Esophagus muscularis mucosa (tissue), 4 donors: ENCODE measurements around the gene PFDN5. TPM values are rescaled to one million over a fixed set of nuclear protein-coding genes. Genes with fewer than 3 reads are reported as not detected.

Experiments used
- DNase-seq: peaks from one replicate; pipeline ENCODE4 v3.0.0-alpha.2; 2017; ENCODE audit errors: extremely low spot score
- H3K27ac ChIP-seq, 4 donors: fragments of 200-600 bp; sonication (generic); replicated peaks in 1 of 4; 1 replicate in 3 of 4; 2 replicates in 1 of 4; pipeline ENCODE4 v1.5.1; 2016 to 2019; ENCODE audit warnings: mild to moderate bottlenecking in 1 of 4
- H3K27me3 ChIP-seq, 4 donors: fragments of 200-600 bp; sonication (generic); one replicate each; pipeline versions ENCODE4 v1.5.1 to v1.6.0; 2016 to 2019
- H3K36me3 ChIP-seq, 4 donors: fragments of 200-600 bp; sonication (generic); one replicate each; pipeline ENCODE4 v1.5.1; 2016 to 2019
- H3K4me1 ChIP-seq, 4 donors: fragments of 200-600 bp; sonication (generic); one replicate each; pipeline ENCODE4 v1.5.1; 2016 to 2019
- H3K4me3 ChIP-seq, 4 donors: fragments of 200-600 bp; sonication (generic); 1 replicate in 2 of 4; 2 replicates in 2 of 4; pipeline ENCODE4 v1.5.1; 2016 to 2019; ENCODE audit warnings: mild to moderate bottlenecking in 4 of 4, moderate library complexity in 1 of 4
- H3K9me3 ChIP-seq, 4 donors: fragments of 200-600 bp; sonication (generic); 1 replicate in 3 of 4; 2 replicates in 1 of 4; pipeline ENCODE4 v1.5.1; 2016 to 2019
- EP300 ChIP-seq: sonication (generic); formaldehyde crosslinking; IDR thresholded peaks from one replicate; pipeline ENCODE4 v1.6.1; 2017; ENCODE audit warnings: antibody characterized with exemption
- POLR2A ChIP-seq: fragments of 450-650 bp; IDR thresholded peaks from one replicate; pipeline ENCODE4 v1.6.1; 2017; ENCODE audit warnings: antibody characterized with exemption, moderate library complexity, mild to moderate bottlenecking, low read depth
- POLR2AphosphoS5 ChIP-seq, 2 donors: sonication (generic); formaldehyde crosslinking; IDR thresholded peaks; one replicate each; pipeline ENCODE4 v1.6.1; 2017; ENCODE audit warnings: antibody characterized with exemption in 2 of 2
- WGBS: methylation state at CpG from one replicate; pipeline ENCODE4 v1.1.5; 2018; 5-methylcytosine and 5-hydroxymethylcytosine counted together
- intact Hi-C: fragments of 100-400 bp; cut with DNase I; formaldehyde crosslinking; loops from one replicate; pipeline ENCODE4 v1.15.1; 2023
- total RNA-seq, 4 donors: library from RNA; depleted of rRNA; stranded (reverse); fragments of >200 nt; gene quantifications; one replicate each; pipeline versions ENCODE4 v1.1.0 to v1.2.1, GENCODE V29; 2016
- TF ChIP-seq, protein P1 (sequence below), 3 experiments: fragments of 200-600 bp in 2 of 3; fragments of 450-650 bp in 1 of 3; sonication (generic) in 2 of 3; IDR thresholded peaks; one replicate each; pipeline ENCODE4 v1.5.1; 2017 to 2019; ENCODE audit warnings: antibody characterized with exemption in 3 of 3, mild to moderate bottlenecking in 2 of 3, moderate library complexity in 1 of 3

PFDN5 gene
- total RNA-seq, result 100 to 1,000 TPM; 446 to 812 (median 631) TPM

DNA sequence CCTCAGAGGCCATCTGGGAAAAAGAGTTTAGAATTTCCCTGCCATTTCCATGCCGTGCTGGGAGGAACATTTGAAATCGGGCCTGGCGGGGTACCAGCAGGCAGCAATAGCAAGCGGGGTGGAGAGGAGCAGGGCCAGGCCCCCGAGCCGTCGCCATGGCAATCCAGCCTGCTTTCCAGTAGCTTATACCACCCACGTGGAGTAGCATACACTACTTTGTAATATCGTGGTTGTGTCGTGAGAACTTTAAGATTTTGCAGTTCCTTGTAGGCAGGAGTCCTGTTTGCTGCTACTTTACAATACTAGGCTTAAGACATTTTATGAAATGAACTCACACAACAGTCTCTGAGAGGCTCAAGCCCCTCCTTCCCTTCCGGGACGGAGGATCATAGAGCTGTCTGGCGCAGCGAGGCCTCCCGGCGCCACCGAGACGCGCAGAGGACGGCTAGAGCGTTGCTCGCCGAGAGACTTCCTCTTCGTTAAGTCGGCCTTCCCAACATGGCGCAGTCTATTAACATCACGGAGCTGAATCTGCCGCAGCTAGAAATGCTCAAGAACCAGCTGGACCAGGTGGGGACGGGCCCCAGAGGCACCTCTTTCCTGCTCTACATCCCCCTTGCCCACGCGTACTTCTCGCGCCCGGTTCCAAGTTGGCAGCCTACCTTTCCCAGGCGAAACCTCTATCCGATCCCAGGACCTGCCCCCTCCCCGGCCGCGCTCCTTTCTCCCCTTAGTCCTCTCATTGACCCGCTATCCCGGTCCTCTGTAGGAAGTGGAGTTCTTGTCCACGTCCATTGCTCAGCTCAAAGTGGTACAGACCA lies at the start of gene PFDN5:
Gene PFDN5, plus strand, starts transcription at position 473 of the 821 bp plus-strand sequence. Its CDS starts 26 bp downstream, at position 499.
- H3K36me3 ChIP-seq, result peaks cover 0 to 19% (median 9%) of the 10 kb centered on the region in 4 donors
- H3K4me3 ChIP-seq, result peak within 1 kb of the TSS; percentile 73 to 88 (median 82)
- TF ChIP-seq EP300 (no peak), POLR2A (peak; percentile 40), POLR2AphosphoS5 (IDR thresholded peaks at IDR 0.05) (peak; percentile 85 to 91)
- TF ChIP-seq, protein P1, sequence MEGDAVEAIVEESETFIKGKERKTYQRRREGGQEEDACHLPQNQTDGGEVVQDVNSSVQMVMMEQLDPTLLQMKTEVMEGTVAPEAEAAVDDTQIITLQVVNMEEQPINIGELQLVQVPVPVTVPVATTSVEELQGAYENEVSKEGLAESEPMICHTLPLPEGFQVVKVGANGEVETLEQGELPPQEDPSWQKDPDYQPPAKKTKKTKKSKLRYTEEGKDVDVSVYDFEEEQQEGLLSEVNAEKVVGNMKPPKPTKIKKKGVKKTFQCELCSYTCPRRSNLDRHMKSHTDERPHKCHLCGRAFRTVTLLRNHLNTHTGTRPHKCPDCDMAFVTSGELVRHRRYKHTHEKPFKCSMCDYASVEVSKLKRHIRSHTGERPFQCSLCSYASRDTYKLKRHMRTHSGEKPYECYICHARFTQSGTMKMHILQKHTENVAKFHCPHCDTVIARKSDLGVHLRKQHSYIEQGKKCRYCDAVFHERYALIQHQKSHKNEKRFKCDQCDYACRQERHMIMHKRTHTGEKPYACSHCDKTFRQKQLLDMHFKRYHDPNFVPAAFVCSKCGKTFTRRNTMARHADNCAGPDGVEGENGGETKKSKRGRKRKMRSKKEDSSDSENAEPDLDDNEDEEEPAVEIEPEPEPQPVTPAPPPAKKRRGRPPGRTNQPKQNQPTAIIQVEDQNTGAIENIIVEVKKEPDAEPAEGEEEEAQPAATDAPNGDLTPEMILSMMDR (IDR thresholded peaks at IDR 0.05), result peak; percentile 18 to 39 (median 22)
- no peaks in the 10 kb centered on the region for H3K27me3 ChIP-seq
- peak within 1 kb of the TSS; percentile 81 to 91 (median 84) for H3K27ac ChIP-seq
- intact Hi-C loops, result no loop called here
- H3K9me3 ChIP-seq, result no peaks in the 10 kb centered on the region
- DNase-seq, result peak; percentile 97
- peaks cover 30 to 51% (median 47%) of the 10 kb centered on the region in 4 donors for H3K4me1 ChIP-seq
- 2% methylated on average over 26 of the region's 42 CpGs for WGBS

DNA sequence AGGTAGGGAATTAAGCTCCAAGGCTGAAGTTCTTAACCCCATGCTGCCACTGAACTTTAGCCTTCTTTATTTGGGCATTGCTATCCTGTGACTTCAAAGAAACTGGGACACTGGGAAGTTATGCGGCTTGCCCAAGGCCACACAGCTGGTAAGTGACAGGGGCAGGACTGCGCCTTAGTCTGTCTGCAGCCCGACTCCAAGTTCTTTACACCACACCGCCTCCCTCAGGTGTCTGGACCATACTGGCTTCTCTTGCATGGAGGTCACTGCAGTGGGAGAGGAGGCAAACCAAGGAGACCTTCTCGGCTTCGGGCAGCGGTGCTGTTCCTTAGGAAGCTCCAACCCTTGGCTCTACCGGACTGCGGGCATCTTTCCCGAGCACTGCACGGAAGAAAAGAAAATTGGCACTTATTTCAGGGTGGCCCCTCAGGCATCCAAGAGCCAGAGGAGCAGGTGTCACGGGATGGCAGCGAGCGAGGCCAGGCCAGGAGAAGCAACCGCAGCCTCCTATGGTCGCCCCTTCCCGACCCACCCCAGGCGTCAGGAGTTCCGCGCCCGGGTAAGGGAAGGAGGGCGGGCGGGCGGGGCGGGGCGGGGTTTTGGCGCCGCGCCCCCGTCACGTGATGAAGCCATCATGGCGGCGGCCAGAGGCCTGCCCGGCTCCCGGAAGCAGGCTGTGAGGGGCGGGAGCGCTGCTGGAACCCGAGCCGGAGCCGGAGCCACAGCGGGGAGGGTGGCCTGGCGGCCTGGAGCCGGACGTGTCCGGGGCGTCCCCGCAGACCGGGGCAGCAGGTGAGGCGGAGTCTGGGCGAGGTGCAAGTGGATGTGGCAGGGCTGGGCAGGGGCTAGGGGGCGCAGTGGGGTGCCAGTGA lies 43.6 kb upstream of the PFDN5 start:
- 0% methylated on average over 7 of the region's 51 CpGs for WGBS
- TF ChIP-seq POLR2AphosphoS5 (IDR thresholded peaks at IDR 0.05) (peak; percentile 60 to 90), POLR2A (no peak), EP300 (no peak)
- TF ChIP-seq, protein P1 (IDR thresholded peaks at IDR 0.05), result peak; percentile 43 to 55 (median 43)
- H3K36me3 ChIP-seq, result peaks cover 15 to 28% (median 27%) of the 10 kb centered on the region in 4 donors
- intact Hi-C loops, result loop anchor here (2.0 kb wide), 1 partner anchor 33 kb away; no protein-coding TSS in a partner anchor
- peak overlapping the region; percentile 74 to 95 (median 86) for H3K4me3 ChIP-seq
- H3K27ac ChIP-seq, result peak overlapping the region; percentile 88 to 93 (median 91)
- H3K4me1 ChIP-seq, result peaks cover 24 to 45% (median 36%) of the 10 kb centered on the region in 4 donors
- no peaks in the 10 kb centered on the region for H3K27me3 ChIP-seq
- peak; percentile 96 for DNase-seq
- H3K9me3 ChIP-seq, result no peaks in the 10 kb centered on the region

DNA sequence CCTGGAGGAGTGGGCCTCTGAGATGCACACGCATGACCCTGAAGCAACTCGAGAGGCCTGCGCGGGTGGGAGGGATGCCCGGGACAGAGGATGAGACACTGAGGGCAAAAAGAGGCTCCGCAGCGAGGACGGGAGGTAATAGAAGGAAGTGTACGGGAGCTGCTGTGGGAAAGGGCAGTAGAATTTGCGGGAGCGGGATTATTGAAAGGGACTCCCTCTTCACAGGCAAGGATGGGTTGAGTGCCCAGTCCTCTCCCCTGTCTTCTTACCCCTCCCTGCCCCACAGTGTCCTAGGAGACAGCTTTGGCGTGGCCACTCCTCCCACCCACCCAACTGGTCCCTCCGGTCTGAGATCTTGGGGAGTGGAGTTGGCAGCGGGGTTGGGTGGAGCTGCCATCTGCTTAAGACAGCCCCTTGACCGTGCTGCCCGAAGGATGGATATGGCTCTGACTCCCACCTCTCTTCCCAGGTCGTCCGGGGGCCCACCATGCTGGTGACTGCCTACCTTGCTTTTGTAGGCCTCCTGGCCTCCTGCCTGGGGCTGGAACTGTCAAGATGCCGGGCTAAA lies 42.9 kb upstream of the PFDN5 start:
- TF ChIP-seq EP300 (no peak), POLR2A (no peak), POLR2AphosphoS5 (IDR thresholded peaks at IDR 0.05) (no peak)
- TF ChIP-seq, protein P1 (IDR thresholded peaks at IDR 0.05), result no peak
- Histone ChIP-seq H3K27me3 (no peaks in the 10 kb centered on the region), H3K4me1 (peaks cover 24 to 45% (median 36%) of the 10 kb centered on the region in 4 donors), H3K36me3 (peaks cover 15 to 28% (median 27%) of the 10 kb centered on the region in 4 donors), H3K4me3 (peak overlapping the region; percentile 74 to 95 (median 86)), H3K9me3 (no peaks in the 10 kb centered on the region), H3K27ac (peak overlapping the region; percentile 88 to 93 (median 91))
- 9% methylated on average over 19 of the region's 19 CpGs for WGBS
- intact Hi-C loops, result no loop called here
- DNase-seq, result no peak

DNA sequence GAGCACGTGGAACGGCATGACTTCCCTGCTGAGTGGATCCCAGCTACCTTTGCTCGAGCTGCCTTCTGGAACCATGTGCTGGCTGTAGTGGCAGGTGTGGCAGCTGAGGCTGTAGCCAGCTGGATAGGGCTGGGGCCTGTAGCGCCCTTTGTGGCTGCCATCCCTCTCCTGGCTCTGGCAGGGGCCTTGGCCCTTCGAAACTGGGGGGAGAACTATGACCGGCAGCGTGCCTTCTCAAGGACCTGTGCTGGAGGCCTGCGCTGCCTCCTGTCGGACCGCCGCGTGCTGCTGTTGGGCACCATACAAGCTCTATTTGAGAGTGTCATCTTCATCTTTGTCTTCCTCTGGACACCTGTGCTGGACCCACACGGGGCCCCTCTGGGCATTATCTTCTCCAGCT lies 42.0 kb upstream of the PFDN5 start:
- DNase-seq, result no peak
- Histone ChIP-seq H3K27me3 (no peaks in the 10 kb centered on the region), H3K4me3 (peak overlapping the region in 3 of 4 donors; percentile 74 to 95 (median 80)), H3K4me1 (peaks cover 24 to 45% (median 36%) of the 10 kb centered on the region in 4 donors), H3K9me3 (no peaks in the 10 kb centered on the region), H3K27ac (peak overlapping the region in 2 of 4 donors; percentile 90 to 92), H3K36me3 (peaks cover 15 to 28% (median 27%) of the 10 kb centered on the region in 4 donors)
- WGBS, result 96% methylated on average over 6 of the region's 13 CpGs
- no peak for TF ChIP-seq POLR2AphosphoS5 (IDR thresholded peaks at IDR 0.05)
- TF ChIP-seq POLR2A, result no peak
- TF ChIP-seq, protein P1 (IDR thresholded peaks at IDR 0.05), result no peak
- no peak for TF ChIP-seq EP300
- intact Hi-C loops, result no loop called here
